ENCODE measurements around the gene CTNNA3. TPM values are rescaled to one million over a fixed set of nuclear protein-coding genes. Genes with fewer than 3 reads are reported as not detected.

CTNNA3 gene
- total and polyA plus RNA-seq, 2 of the 4 experiments (the other 2 are of a cell fraction): 0.19 to 0.90 TPM

DNA sequence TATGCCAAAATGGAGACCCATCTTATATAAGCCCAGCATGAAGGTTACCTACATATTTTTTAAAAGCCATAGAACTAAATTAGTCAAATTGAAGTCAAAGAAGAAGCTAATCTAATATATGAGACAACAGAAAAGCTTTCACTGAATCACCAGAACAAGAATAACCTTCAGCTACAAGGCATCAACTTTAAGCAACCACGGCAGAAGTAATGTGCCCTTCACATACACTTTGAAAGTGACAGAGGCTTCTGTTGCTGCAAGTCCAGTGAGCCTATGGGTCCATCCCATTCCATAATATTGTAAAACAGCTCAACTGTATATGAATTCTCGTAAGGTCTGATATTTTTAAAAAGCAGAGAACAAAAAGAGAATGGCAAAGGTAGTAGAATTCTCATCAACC, 36.5 kb downstream of the CTNNA3 start:
- H3K56ac ChIP-seq (ENCODE audit: extremely low read depth, insufficient read depth, low read length): no peak overlapping the region
- H2BK5ac ChIP-seq (ENCODE audit: low read depth, low read length, poor library complexity, severe bottlenecking): no peak overlapping the region
- H3K27me3 ChIP-seq (ENCODE audit: control insufficient read depth, insufficient read depth, low read length): no peaks in the 10 kb centered on the region; the same call in 1 of the 2 replicates
- H4K5ac ChIP-seq (ENCODE audit: low read depth, low read length): no peak overlapping the region
- no peaks in the 10 kb centered on the region for H3K79me1 ChIP-seq (ENCODE audit: low read depth in 1 of 2, low read length in 2 of 2)
- ATAC-seq (ENCODE audit: low read depth) (no peak), DNase-seq (no peak)
- H3K4me2 ChIP-seq (ENCODE audit: low read depth, low read length): no peak overlapping the region
- H3K9me1 ChIP-seq (ENCODE audit: insufficient read depth, low read length): no peaks in the 10 kb centered on the region
- H3K4me3 ChIP-seq (ENCODE audit: insufficient read depth, low read depth, low read length): no peak overlapping the region
- no peak overlapping the region for H2BK15ac ChIP-seq (ENCODE audit: low read depth, low read length)
- BruUV-seq (replicated peaks): no TSS peak
- no peak overlapping the region for H2AFZ ChIP-seq (replicated peaks; ENCODE audit: low read length, poor library complexity)
- no peak overlapping the region for H3K27ac ChIP-seq (ENCODE audit: insufficient read depth, low read length)
- WGBS, 2 experiments (ENCODE audit: extremely low coverage in 2 of 2, insufficient read length in 1 of 2): no CpG with 5 or more reads among the region's 2 CpGs
- dilution Hi-C loops (cut with HindIII; ENCODE audit: low sequenced_read_pairs, unreplicated experiment) (no loop called here), intact Hi-C loops (cut with micrococcal nuclease) (no loop called here), in situ Hi-C loops (cut with MboI; ENCODE audit: low sequenced_read_pairs) (no loop called here)
- H3K23ac ChIP-seq (ENCODE audit: low read depth, low read length): no peak overlapping the region
- CTCF ChIA-PET: interaction anchor here (0.6 to 1.4 kb wide), 3 partner anchors 25 to 897 kb away, joined by 3 to 5 read pairs (median 3); no protein-coding TSS in a partner anchor
- no peaks in the 10 kb centered on the region for H3K9me3 ChIP-seq (ENCODE audit: control insufficient read depth, insufficient read depth, low read length)
- no peak overlapping the region for H2AK9ac ChIP-seq (replicated peaks; ENCODE audit: low read depth, low read length, poor library complexity)
- H4K8ac ChIP-seq (ENCODE audit: low read depth in 2 of 2, low read length in 2 of 2): no peak overlapping the region
- H3K4ac ChIP-seq (ENCODE audit: low read depth, low read length): no peak overlapping the region
- POLR2A ChIA-PET (ENCODE audit: unreplicated experiment): no interaction called here
- no peaks in the 10 kb centered on the region for H3K4me1 ChIP-seq (ENCODE audit: control insufficient read depth, insufficient read depth, low read length)
- no peak overlapping the region for H4K91ac ChIP-seq (ENCODE audit: insufficient read depth, low read depth, low read length)
- H3K18ac ChIP-seq (ENCODE audit: low read depth, low read length): no peak overlapping the region
- TF ChIP-seq, protein P1, sequence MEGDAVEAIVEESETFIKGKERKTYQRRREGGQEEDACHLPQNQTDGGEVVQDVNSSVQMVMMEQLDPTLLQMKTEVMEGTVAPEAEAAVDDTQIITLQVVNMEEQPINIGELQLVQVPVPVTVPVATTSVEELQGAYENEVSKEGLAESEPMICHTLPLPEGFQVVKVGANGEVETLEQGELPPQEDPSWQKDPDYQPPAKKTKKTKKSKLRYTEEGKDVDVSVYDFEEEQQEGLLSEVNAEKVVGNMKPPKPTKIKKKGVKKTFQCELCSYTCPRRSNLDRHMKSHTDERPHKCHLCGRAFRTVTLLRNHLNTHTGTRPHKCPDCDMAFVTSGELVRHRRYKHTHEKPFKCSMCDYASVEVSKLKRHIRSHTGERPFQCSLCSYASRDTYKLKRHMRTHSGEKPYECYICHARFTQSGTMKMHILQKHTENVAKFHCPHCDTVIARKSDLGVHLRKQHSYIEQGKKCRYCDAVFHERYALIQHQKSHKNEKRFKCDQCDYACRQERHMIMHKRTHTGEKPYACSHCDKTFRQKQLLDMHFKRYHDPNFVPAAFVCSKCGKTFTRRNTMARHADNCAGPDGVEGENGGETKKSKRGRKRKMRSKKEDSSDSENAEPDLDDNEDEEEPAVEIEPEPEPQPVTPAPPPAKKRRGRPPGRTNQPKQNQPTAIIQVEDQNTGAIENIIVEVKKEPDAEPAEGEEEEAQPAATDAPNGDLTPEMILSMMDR (conservative IDR thresholded peaks at IDR 0.05; ENCODE audit: low read depth, low read length): no peak
- TF ChIP-seq CEBPB (IDR thresholded peaks at IDR 0.05; ENCODE audit: low read depth, low read length) (no peak), CHD1 (IDR thresholded peaks at IDR 0.05; ENCODE audit: low read depth, low read length) (no peak), RAD21 (IDR thresholded peaks at IDR 0.05; ENCODE audit: low read length) (no peak), NFE2L2 (IDR thresholded peaks at IDR 0.05; ENCODE audit: low read depth, low read length) (no peak), RFX5 (IDR thresholded peaks at IDR 0.05; ENCODE audit: low read depth, low read length) (no peak), SMC3 (IDR thresholded peaks at IDR 0.05; ENCODE audit: low read depth, low read length) (no peak), MXI1 (IDR thresholded peaks at IDR 0.05; ENCODE audit: borderline replicate concordance, low read depth, low read length) (no peak), POLR2A (IDR thresholded peaks at IDR 0.05; ENCODE audit: low read depth, low read length) (no peak), RCOR1 (IDR thresholded peaks at IDR 0.05; ENCODE audit: insufficient replicate concordance, low read length) (no peak)
- TF ChIP-seq, protein P2, sequence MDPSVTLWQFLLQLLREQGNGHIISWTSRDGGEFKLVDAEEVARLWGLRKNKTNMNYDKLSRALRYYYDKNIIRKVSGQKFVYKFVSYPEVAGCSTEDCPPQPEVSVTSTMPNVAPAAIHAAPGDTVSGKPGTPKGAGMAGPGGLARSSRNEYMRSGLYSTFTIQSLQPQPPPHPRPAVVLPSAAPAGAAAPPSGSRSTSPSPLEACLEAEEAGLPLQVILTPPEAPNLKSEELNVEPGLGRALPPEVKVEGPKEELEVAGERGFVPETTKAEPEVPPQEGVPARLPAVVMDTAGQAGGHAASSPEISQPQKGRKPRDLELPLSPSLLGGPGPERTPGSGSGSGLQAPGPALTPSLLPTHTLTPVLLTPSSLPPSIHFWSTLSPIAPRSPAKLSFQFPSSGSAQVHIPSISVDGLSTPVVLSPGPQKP (IDR thresholded peaks at IDR 0.05; ENCODE audit: borderline replicate concordance, low read depth, low read length): no peak
- TF ChIP-seq, protein P3, sequence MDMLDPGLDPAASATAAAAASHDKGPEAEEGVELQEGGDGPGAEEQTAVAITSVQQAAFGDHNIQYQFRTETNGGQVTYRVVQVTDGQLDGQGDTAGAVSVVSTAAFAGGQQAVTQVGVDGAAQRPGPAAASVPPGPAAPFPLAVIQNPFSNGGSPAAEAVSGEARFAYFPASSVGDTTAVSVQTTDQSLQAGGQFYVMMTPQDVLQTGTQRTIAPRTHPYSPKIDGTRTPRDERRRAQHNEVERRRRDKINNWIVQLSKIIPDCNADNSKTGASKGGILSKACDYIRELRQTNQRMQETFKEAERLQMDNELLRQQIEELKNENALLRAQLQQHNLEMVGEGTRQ (IDR thresholded peaks at IDR 0.05; ENCODE audit: low read depth, low read length): no peak
- H2AK5ac ChIP-seq (ENCODE audit: low read depth, low read length): no peak overlapping the region
- H3K9ac ChIP-seq (ENCODE audit: low read depth, low read length): no peak overlapping the region
- no peak overlapping the region for H3K14ac ChIP-seq (replicated peaks; ENCODE audit: low read depth, low read length)
- no peak overlapping the region for H2BK120ac ChIP-seq (ENCODE audit: low read depth, low read length)
- H3K36me3 ChIP-seq (ENCODE audit: control insufficient read depth, insufficient read depth, low read length): no peaks in the 10 kb centered on the region
- no peaks in the 10 kb centered on the region for H4K20me1 ChIP-seq (ENCODE audit: insufficient read depth, low read length)
- no peak overlapping the region for H2BK20ac ChIP-seq (ENCODE audit: low read depth, low read length)
